ENCODE data around the gene RARRES2. TPM values are rescaled to one million over a fixed set of nuclear protein-coding genes. Genes with fewer than 3 reads are reported as not detected.

Gene RARRES2
- total RNA-seq, 1 donor from 2014 or later, result 144 TPM

DNA sequence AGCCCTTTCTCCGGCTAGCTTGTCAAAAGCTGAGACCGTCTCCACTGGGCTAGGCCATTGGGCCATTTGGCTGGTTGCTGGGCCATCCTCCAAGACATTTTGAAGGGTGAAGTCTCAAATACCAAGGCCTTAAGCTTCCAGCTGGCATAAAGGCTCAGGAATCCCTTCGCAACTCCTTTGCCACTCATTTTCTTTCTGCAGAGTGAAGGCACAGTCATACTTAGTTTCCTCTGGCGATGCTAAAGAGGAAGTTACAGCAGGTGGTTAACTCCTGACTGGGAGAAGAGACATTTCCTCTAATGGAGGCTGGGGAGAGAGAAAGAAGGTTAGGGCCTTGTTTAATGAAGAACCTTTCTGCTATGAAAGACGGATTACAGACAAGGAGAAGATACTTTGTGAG lies 22.4 kb upstream of the RARRES2 start:
- Histone ChIP-seq H3K36me3 (no peaks in the 10 kb centered on the region), H3K4me3 (no peak overlapping the region), H3K4me1 (no peaks in the 10 kb centered on the region), H3K9me3 (no peaks in the 10 kb centered on the region), H3K27me3 (no peaks in the 10 kb centered on the region), H3K27ac (no peak overlapping the region)
- TF ChIP-seq, protein P1, sequence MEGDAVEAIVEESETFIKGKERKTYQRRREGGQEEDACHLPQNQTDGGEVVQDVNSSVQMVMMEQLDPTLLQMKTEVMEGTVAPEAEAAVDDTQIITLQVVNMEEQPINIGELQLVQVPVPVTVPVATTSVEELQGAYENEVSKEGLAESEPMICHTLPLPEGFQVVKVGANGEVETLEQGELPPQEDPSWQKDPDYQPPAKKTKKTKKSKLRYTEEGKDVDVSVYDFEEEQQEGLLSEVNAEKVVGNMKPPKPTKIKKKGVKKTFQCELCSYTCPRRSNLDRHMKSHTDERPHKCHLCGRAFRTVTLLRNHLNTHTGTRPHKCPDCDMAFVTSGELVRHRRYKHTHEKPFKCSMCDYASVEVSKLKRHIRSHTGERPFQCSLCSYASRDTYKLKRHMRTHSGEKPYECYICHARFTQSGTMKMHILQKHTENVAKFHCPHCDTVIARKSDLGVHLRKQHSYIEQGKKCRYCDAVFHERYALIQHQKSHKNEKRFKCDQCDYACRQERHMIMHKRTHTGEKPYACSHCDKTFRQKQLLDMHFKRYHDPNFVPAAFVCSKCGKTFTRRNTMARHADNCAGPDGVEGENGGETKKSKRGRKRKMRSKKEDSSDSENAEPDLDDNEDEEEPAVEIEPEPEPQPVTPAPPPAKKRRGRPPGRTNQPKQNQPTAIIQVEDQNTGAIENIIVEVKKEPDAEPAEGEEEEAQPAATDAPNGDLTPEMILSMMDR (IDR thresholded peaks at IDR 0.05), result no peak
- no peak for DNase-seq (ENCODE audit: low spot score in 2 of 2)
- intact Hi-C loops (cut with DNase I), result no loop called here

DNA sequence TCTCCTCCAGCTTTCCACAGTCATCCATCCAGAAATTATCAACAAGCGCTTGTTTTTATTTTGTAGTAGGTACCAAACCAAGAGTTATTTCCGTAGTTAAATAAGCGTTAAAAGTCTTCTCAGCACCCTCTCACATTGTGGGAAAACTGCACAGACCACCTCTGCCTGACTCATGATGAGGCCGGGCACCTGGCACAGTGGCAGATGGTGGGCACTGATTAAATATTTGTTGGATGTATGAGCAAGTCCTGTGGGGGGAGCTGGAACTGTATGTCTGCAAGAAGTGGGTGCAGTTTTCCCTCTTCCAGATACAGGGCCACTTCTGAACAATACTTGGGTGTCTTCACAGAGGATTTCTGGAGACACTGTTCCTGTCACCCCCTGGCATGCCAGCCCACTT lies 21.9 kb upstream of the RARRES2 start:
- TF ChIP-seq, protein P1 (IDR thresholded peaks at IDR 0.05), result no peak
- Histone ChIP-seq H3K27me3 (no peaks in the 10 kb centered on the region), H3K4me1 (no peaks in the 10 kb centered on the region), H3K4me3 (no peak overlapping the region), H3K9me3 (no peaks in the 10 kb centered on the region), H3K27ac (no peak overlapping the region), H3K36me3 (no peaks in the 10 kb centered on the region)
- no peak for DNase-seq (ENCODE audit: low spot score in 2 of 2)
- intact Hi-C loops (cut with DNase I), result no loop called here

DNA sequence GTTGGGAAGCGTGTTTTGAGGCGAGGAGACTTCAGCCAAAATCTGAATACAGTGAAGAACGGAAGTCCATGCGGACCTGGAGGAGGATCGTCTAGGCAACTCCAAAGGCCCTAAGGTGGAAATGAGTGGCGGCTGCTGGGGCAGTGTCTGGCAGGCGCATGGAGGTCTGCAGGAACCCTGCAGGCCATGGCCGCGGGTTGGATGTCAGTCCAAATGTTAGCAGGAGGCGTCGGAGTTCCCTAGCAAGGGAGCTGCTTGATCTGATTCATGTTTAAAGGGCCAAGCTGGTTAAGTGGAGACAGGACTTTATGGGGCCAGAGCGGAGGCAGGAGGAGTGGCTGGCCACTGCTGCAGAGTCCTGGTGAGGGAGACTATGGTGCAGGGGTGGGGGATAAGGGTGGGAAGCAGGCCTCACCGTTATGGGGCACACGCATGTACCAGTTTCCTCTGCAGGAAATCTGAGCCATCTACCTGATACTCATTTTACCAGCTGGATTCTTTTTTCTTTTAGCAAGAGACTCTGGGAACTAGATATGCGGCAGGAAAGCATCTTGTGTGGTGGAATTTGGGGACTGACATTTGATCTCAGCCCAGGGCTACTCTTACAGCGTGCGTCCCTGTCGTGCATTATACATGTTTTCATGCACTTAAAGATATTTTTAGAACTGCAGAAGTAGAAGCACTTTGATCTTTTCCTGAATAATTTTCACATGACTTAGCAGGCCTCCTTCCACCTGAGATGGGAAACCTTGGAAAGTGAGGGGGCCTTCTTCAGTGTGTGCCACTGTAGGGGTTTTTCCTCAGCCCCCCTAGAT lies 20.6 kb upstream of the RARRES2 start:
- no peak for DNase-seq (ENCODE audit: low spot score in 2 of 2)
- Histone ChIP-seq H3K36me3 (no peaks in the 10 kb centered on the region), H3K4me3 (no peak overlapping the region), H3K9me3 (no peaks in the 10 kb centered on the region), H3K4me1 (no peaks in the 10 kb centered on the region), H3K27me3 (no peaks in the 10 kb centered on the region), H3K27ac (no peak overlapping the region)
- TF ChIP-seq, protein P1 (IDR thresholded peaks at IDR 0.05), result no peak
- intact Hi-C loops (cut with DNase I), result no loop called here

DNA sequence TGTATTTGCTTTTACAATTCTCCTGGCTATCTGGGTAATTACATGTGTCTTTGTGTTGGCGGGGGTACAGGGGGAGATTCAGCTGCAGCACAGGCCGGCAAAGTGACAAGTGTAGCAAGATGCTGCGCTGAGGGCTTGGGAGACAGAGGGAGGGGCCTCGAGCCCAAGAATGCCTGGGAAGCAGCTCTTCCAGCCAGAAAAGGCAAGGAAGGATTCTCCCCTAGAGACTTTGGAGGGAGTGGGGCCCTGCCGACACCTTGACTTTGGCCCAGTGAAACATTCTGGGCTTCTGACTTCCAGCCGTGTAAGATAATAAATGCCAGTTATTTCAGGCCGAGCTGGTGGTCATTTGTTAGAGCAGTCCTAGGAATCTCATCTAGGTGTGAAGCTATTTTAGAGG lies 20.0 kb upstream of the RARRES2 start:
- intact Hi-C loops (cut with DNase I), result no loop called here
- no peaks in the 10 kb centered on the region for H3K4me1 ChIP-seq
- no peaks in the 10 kb centered on the region for H3K9me3 ChIP-seq
- H3K4me3 ChIP-seq, result no peak overlapping the region
- no peaks in the 10 kb centered on the region for H3K36me3 ChIP-seq
- TF ChIP-seq, protein P1 (IDR thresholded peaks at IDR 0.05), result no peak
- DNase-seq (ENCODE audit: low spot score in 2 of 2), result no peak
- no peaks in the 10 kb centered on the region for H3K27me3 ChIP-seq
- no peak overlapping the region for H3K27ac ChIP-seq

DNA sequence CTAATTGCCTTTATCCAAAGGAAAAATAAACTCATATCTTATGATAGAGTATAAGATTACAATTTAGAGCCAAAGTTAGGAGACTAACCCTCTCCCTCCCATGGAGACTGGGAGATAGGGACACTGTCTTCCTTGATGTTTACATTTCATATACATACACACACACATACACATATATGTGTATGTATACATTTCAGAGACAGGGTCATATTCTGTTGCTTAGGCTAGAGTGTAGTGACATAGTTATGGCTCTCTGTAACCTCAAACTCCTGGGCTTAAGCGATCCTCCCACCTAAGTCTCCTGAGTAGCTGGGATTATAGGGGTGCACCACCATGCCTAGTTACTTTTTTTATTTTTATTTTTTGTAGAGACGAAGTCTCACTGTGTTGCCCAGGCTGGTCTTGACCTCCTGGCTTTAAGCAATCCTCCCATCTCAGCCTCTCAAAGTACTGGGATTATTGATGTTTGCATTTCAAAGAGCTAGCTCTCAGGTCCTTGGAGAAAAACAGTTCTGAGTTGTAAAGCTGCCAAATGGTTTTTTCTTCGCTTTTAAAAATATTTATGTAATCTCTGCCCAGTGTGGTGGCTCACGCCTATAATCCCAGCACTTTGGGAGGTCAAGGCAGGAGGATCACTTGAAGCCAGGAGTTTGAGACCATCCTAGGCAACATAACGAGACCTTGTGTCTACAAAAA lies 19.1 kb upstream of the RARRES2 start:
- H3K4me1 ChIP-seq, result no peaks in the 10 kb centered on the region
- intact Hi-C loops (cut with DNase I), result no loop called here
- DNase-seq (ENCODE audit: low spot score in 2 of 2), result peak in 1 of 2 donors; percentile 5
- H3K27ac ChIP-seq, result no peak overlapping the region
- TF ChIP-seq, protein P1 (IDR thresholded peaks at IDR 0.05), result no peak
- H3K36me3 ChIP-seq, result no peaks in the 10 kb centered on the region
- H3K9me3 ChIP-seq, result no peaks in the 10 kb centered on the region
- no peak overlapping the region for H3K4me3 ChIP-seq
- H3K27me3 ChIP-seq, result no peaks in the 10 kb centered on the region

All from ascending aorta (tissue), 2 donors.